ENCODE measurements around the gene EEF1A2.
A peak's percentile ranks its signal among the peaks of the same experiment; 100 is the strongest.

Gene EEF1A2

GRCh38 chr20:63447320-63447719 is 51.6 kb downstream of the EEF1A2 start:
- DNase-seq, result no peak

GRCh38 chr20:63446216-63447024 is 52.5 kb downstream of the EEF1A2 start:
- DNase-seq, result no peak

- no peak for DNase-seq
These were observed 53.7 kb downstream of the EEF1A2 start for GRCh38 chr20:63445075-63445734.

DNA sequence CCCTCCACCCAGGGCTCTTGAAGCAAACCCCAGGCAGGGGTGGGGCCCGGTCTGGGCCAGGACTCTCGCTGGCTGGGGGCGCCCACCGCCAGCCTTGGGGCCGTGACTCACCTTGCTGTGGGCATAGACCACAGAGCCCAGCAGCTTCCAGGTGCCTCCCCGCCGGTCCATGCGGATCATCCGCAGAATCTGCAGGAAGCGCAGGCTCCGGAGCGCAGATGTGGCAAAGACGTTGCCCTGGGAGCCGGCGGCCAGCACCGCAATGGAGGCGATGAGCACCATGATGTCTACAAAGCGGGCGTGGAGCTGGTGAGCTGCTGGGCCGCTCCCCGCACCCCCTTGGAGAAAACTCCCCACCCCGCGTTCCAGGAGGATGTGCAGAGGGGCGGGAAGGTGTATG is 54.3 kb downstream of the EEF1A2 start:
- DNase-seq, result no peak

DNA sequence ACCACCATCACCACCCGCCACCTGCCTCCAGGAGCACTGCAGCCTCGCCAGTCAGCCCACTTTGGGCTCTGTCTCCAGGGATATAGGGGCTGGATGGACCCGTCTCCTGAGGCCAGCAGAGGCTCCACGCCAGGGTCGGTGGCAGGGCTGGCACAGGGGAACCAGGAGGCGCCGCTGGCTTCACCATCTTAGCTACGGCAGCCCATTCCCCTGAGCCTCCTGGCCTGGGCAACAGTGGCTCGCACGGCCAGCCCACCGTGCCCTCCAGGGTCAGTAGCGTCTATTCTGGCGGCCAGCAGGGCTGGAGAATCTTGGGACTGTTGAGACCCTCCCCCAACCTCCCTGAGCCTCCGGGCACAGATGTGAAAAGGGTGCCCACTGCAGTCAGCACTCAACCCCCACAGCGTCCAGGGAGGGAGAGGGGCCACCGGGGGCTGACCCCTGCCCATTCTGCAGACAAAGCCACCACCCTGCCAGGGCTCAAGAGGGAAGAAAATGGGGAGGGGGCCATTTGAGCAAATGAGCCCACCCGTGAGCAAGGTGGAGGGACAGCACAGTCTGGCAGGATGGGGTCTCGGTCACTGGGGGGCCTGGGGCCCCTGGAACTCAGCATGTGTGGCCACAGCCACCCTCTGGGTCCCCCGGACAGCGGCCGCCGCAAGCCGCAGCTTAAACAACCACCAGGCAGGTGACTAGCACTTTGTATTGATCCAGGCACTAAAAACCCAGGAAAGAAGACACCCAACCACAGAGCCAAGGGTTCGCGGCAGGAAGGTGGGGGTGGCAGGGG is 55.1 kb downstream of the EEF1A2 start:
- no peak for DNase-seq

GRCh38 chr20:63442100-63442493 is 56.8 kb downstream of the EEF1A2 start:
- DNase-seq, result peak; percentile 56

DNA sequence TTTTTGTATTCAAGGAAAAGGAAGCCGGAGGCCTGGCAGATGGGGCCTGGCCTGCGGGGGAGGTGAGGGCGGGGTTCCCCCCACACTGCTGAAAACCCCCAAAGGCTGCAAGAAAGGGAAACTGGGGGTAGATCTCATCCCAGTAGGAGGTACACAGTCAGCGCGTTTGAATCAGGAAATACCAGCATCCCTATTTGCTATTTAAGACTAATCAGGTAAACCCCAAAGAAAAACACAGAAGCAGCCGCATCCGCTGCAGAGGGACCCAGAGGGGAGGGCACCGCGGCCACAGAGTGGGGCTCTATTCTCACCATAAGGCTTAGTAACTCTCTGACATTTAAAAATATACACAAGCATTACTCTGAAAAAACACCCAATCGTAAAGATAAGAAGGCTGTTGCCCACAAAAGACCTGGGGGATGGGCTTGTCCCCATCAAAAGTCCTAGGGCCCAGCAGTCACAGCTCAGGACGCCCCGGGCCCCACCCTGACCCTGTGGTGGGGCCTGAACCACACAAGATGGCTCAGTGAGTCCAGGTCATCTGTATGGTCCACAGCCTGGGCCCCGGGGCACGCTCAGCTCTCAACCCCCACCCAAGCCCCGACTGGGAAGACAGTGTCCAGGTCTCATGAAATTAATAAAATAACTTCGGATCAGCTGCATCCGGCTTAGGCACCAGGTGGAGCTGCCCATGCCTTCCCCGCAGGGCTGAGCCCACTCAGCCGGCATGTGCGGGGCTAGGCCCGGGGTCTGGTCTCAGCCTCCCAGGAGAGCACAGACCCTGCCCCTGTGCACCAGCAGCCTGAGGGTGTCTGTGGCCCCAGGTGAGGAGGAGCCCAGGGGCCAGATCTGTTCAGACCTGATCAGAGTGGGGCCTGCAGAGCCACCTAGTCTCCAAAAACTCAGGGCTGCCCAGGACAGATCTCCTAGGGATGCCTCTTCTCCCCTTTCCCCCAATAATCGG is 57.5 kb downstream of the EEF1A2 start:
- no peak for DNase-seq

DNA sequence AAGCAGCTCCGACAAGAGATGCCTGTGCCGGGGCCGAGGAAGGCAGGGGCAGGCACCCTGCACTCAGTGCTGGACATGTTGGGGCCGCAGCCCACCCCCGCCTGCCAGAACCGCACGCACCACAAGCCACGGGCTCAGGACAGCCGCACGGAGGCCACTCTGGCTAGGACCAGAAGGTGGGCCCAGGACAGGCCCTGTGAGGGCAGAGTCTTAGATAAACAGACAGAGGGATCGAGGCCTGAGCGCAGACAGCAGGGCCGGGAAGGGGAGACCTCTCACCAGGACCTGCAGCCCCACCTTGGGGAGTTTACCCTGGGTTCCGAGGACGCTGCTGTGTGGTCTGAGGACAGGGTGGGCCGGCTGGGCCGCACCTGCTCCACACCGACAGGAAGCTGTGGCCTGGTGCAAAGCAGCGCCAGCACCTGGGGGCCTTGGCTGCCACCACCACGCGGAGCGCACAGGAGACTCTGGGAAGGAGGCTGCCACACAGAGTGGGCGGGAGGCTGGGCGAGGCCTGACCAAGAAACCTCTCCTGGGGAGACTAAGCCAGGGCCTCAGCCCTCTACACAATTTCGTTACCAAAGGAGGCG is 58.4 kb downstream of the EEF1A2 start:
- DNase-seq, result no peak

DNA sequence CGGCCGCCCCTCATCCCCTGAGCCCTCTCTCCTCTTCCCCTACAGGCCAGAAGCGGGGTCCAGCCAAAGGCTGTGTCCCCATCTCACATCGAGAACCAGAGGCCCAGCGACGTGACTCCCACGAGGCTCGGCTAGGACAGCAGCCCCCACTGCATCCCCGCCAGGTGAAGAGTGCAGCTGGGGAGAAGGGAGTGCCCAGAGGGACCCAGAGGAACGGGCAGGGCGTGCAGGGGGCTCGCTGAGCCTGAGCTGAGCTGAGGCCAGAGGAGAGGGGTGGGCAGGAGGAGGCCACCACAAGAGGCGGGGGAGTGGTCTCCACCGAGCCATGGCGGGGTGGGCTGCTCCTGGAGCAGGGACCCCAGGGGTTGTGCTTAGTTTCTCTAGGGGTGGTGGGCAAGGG is 59.0 kb downstream of the EEF1A2 start:
- DNase-seq, result no peak

DNA sequence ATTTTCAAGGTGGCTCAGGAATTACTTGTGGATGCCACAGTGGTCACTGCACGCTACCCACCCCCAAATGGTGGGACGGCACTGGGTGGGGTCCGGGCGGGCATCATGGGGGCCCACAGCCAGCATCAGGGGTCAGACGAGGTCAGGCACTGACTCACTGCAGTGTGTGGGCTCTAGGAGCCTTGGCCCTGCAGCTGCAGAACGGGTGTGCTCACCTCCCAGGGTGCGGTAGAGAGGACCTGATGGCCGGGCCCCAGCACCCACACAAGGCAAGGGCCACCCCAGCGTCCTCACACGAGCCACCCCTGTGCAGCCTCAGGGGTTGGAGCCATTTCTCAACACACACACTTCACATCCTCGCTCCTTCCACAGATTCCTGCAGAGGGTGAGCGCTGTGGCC is 60.8 kb downstream of the EEF1A2 start:
- no peak for DNase-seq
